Measurements from ENCODE around the gene DYRK1B. TPM values are rescaled to one million over a fixed set of nuclear protein-coding genes. Genes with fewer than 3 reads are reported as not detected.
"Not testable (repeated sequence)": the region's sequence is repeated elsewhere in the genome, so short reads cannot be mapped to it uniquely, and the experiment has no call there.

Gene DYRK1B
- total and polyA plus RNA-seq, 2 donors (not counting 1 experiment from before 2014, with no cell fraction given): 26.1 to 36.6 TPM

DNA sequence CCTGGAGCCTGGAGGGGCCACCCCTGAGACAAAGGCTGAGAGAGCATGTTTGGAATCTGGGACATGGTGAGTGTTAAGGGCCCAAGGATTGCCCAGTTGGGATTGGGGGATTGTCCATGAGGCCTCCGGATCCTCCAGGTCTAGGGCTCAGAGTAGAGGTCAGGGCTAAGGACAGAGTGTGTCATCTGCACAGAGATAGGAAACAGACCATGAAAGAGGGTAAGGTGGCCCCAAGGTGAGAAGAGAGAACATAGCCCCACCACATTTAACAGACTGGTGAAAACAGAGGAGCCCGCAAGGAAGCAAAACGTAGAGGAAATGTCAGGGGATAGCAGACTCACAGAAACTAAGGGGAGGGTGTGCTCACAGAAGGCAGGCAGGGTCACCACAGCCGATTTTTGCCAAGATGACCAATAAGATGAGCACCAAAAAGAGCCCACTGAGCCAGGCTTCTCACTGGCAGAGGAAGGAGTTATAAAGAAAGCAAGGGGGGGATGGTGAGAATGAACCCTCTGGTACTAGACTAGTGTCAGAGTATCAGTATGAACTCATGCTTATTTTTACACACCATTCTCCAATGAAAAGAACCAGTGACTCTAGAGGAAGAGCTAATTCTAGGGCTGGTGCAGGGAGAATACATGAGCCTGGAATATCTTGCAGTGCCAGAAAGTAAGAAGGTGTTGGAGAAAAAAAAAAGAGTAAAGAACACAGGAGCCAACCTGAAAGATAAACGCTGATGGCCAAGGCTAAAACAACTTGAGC is 17.5 kb downstream of the DYRK1B start:
- H3K27ac Mint-ChIP-seq: no peak overlapping the region

DNA sequence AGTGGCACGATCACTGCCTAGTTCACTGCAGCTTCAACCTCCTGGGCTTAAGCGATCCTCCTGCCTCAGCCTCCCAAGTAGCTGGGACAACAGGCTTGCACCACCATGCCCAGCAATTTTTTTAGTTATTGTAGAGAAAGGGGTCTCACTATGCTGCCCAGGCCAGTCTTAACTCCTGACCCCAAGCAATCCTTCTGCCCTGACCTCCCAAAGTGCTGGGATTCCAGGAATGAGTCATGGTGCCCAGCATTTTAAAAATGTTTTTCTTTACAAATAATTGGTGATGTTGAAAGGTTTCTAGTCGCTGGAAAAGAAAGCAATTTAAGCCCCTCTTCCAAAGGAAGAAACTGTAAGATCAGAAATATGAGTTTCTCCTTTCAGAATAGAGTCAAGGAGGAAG is 19.4 kb downstream of the DYRK1B start:
- Histone ChIP-seq H3K27ac (ENCODE audit: low read length in 2 of 2) (no peak overlapping the region), H3K4me3 (ENCODE audit: control extremely low read depth in 1 of 5, extremely low read depth in 1 of 5, insufficient read depth in 1 of 5, low read depth in 2 of 5, low read length in 4 of 5) (no peak overlapping the region), H3K4me1 (ENCODE audit: control insufficient read depth in 2 of 2, insufficient read depth in 2 of 2, low read length in 2 of 2) (peaks cover 11 to 13% of the 10 kb centered on the region in 2 donors), H4K20me1 (ENCODE audit: control insufficient read depth, insufficient read depth, low read length, poor library complexity, severe bottlenecking) (no peaks in the 10 kb centered on the region), H3K4me2 (replicated peaks; ENCODE audit: low read depth, low read length, poor library complexity, severe bottlenecking) (no peak overlapping the region), H3K9me3 (ENCODE audit: control extremely low read depth in 1 of 3, control insufficient read depth in 2 of 3, insufficient read depth in 1 of 3, low read length in 2 of 3) (no peaks in the 10 kb centered on the region), H2AFZ (ENCODE audit: insufficient read depth, low read depth, low read length, poor library complexity, severe bottlenecking) (no peak overlapping the region), H3K27me3 (replicated peaks in 1 of 4; ENCODE audit: control extremely low read depth in 1 of 4, control insufficient read depth in 3 of 4, insufficient read depth in 4 of 4, low read length in 3 of 4) (no peaks in the 10 kb centered on the region), H3K79me2 (ENCODE audit: control insufficient read depth, insufficient read depth, low read length) (peaks cover 18% of the 10 kb centered on the region), H3K36me3 (replicated peaks in 1 of 2; ENCODE audit: control extremely low read depth in 1 of 2, control insufficient read depth in 1 of 2, extremely low read depth in 1 of 2, insufficient read depth in 2 of 2, low read length in 1 of 2) (peaks cover 0 to 2% of the 10 kb centered on the region in 2 experiments), H3K9ac (ENCODE audit: low read length) (no peak overlapping the region)
- no peak overlapping the region for H3K27ac Mint-ChIP-seq
- peaks cover 13% of the 10 kb centered on the region for H3K4me1 Mint-ChIP-seq
- no CpG with 5 or more reads among the region's 3 CpGs for WGBS (ENCODE audit: insufficient coverage)
- no peak for ATAC-seq (ENCODE audit: low read depth)
- H3K9me3 Mint-ChIP-seq (ENCODE audit: insufficient read depth): no peaks in the 10 kb centered on the region
- ChIA-PET CTCF (interaction anchor here (1.0 to 1.1 kb wide), 2 partner anchors 22 to 47 kb away, joined by 3 read pairs; no protein-coding TSS in a partner anchor), POLR2A (no interaction called here)
- no peak overlapping the region for H3K4me3 Mint-ChIP-seq
- no peaks in the 10 kb centered on the region for H3K27me3 Mint-ChIP-seq
- intact Hi-C loops (cut with micrococcal nuclease): no loop called here
- TF ChIP-seq, protein P1, sequence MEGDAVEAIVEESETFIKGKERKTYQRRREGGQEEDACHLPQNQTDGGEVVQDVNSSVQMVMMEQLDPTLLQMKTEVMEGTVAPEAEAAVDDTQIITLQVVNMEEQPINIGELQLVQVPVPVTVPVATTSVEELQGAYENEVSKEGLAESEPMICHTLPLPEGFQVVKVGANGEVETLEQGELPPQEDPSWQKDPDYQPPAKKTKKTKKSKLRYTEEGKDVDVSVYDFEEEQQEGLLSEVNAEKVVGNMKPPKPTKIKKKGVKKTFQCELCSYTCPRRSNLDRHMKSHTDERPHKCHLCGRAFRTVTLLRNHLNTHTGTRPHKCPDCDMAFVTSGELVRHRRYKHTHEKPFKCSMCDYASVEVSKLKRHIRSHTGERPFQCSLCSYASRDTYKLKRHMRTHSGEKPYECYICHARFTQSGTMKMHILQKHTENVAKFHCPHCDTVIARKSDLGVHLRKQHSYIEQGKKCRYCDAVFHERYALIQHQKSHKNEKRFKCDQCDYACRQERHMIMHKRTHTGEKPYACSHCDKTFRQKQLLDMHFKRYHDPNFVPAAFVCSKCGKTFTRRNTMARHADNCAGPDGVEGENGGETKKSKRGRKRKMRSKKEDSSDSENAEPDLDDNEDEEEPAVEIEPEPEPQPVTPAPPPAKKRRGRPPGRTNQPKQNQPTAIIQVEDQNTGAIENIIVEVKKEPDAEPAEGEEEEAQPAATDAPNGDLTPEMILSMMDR (IDR thresholded peaks at IDR 0.05): no peak
- no peak for TF ChIP-seq EZH2 (IDR thresholded peaks at IDR 0.05; ENCODE audit: borderline replicate concordance, insufficient read depth, low read depth, low read length, poor library complexity, severe bottlenecking)
- no peak for DNase-seq

More for the DNA sequence above, 17.5 kb downstream of the DYRK1B start:
- H3K9me3 Mint-ChIP-seq (ENCODE audit: insufficient read depth): no peaks in the 10 kb centered on the region
- Histone ChIP-seq H3K4me3 (ENCODE audit: control extremely low read depth in 1 of 5, extremely low read depth in 1 of 5, insufficient read depth in 1 of 5, low read depth in 2 of 5, low read length in 4 of 5) (no peak overlapping the region), H3K79me2 (ENCODE audit: control insufficient read depth, insufficient read depth, low read length) (peaks cover 25% of the 10 kb centered on the region), H3K4me2 (replicated peaks; ENCODE audit: low read depth, low read length, poor library complexity, severe bottlenecking) (no peak overlapping the region), H3K36me3 (replicated peaks in 1 of 2; ENCODE audit: control extremely low read depth in 1 of 2, control insufficient read depth in 1 of 2, extremely low read depth in 1 of 2, insufficient read depth in 2 of 2, low read length in 1 of 2) (peaks cover 0 to 2% of the 10 kb centered on the region in 2 experiments), H3K4me1 (ENCODE audit: control insufficient read depth in 2 of 2, insufficient read depth in 2 of 2, low read length in 2 of 2) (peaks cover 11 to 13% of the 10 kb centered on the region in 2 donors), H3K9ac (ENCODE audit: low read length) (no peak overlapping the region), H3K27ac (ENCODE audit: low read length in 2 of 2) (no peak overlapping the region), H4K20me1 (ENCODE audit: control insufficient read depth, insufficient read depth, low read length, poor library complexity, severe bottlenecking) (no peaks in the 10 kb centered on the region), H3K27me3 (replicated peaks in 1 of 4; ENCODE audit: control extremely low read depth in 1 of 4, control insufficient read depth in 3 of 4, insufficient read depth in 4 of 4, low read length in 3 of 4) (no peaks in the 10 kb centered on the region), H3K9me3 (ENCODE audit: control extremely low read depth in 1 of 3, control insufficient read depth in 2 of 3, insufficient read depth in 1 of 3, low read length in 2 of 3) (no peaks in the 10 kb centered on the region), H2AFZ (ENCODE audit: insufficient read depth, low read depth, low read length, poor library complexity, severe bottlenecking) (no peak overlapping the region)
- ChIA-PET CTCF (interaction anchor here (0.5 to 1.0 kb wide), 2 partner anchors 11 to 114 kb away, joined by 3 to 4 read pairs; no protein-coding TSS in a partner anchor), POLR2A (no interaction called here)
- H3K4me3 Mint-ChIP-seq: no peak overlapping the region
- intact Hi-C loops (cut with micrococcal nuclease): no loop called here
- TF ChIP-seq, protein P1 (IDR thresholded peaks at IDR 0.05): no peak
- no peak for TF ChIP-seq EZH2 (IDR thresholded peaks at IDR 0.05; ENCODE audit: borderline replicate concordance, insufficient read depth, low read depth, low read length, poor library complexity, severe bottlenecking)
- peaks cover 16% of the 10 kb centered on the region for H3K4me1 Mint-ChIP-seq
- no peaks in the 10 kb centered on the region for H3K27me3 Mint-ChIP-seq
- WGBS (ENCODE audit: insufficient coverage): 91% methylated on average over 4 of the region's 5 CpGs
- DNase-seq (no peak), ATAC-seq (ENCODE audit: low read depth) (no peak)

DNA sequence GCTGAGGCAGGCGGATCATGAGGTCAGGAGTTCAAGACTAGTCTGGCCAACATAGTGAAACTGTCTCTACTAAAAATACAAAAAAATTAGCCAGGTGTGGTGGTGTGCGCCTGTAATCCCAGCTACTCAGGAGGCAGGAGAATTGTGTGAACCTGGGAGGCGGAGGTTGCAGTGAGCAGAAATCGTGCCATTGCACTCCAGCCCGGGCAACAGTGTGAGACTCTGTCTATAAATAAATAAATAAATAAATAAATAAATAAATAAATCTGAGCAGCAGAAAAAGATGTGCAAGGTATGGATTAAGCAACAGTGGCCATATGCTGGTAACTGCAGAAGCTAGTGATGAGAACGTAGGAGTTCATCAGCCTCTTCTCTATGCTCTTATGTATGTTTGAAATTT is 19.9 kb downstream of the DYRK1B start:
- H3K36me3 ChIP-seq (replicated peaks in 1 of 2; ENCODE audit: control extremely low read depth in 1 of 2, control insufficient read depth in 1 of 2, extremely low read depth in 1 of 2, insufficient read depth in 2 of 2, low read length in 1 of 2); H3K27ac Mint-ChIP-seq; H4K20me1 ChIP-seq (ENCODE audit: control insufficient read depth, insufficient read depth, low read length, poor library complexity, severe bottlenecking); H3K4me3 Mint-ChIP-seq; POLR2A ChIA-PET; H3K4me1 Mint-ChIP-seq; H3K9me3 ChIP-seq (ENCODE audit: control extremely low read depth in 1 of 3, control insufficient read depth in 2 of 3, insufficient read depth in 1 of 3, low read length in 2 of 3); DNase-seq; H3K27me3 Mint-ChIP-seq; H3K9ac ChIP-seq (ENCODE audit: low read length); H3K27me3 ChIP-seq (replicated peaks in 1 of 4; ENCODE audit: control extremely low read depth in 1 of 4, control insufficient read depth in 3 of 4, insufficient read depth in 4 of 4, low read length in 3 of 4); H3K4me3 ChIP-seq (ENCODE audit: control extremely low read depth in 1 of 5, extremely low read depth in 1 of 5, insufficient read depth in 1 of 5, low read depth in 2 of 5, low read length in 4 of 5); intact Hi-C loops (cut with micrococcal nuclease); H3K27ac ChIP-seq (ENCODE audit: low read length in 2 of 2); H3K4me2 ChIP-seq (replicated peaks; ENCODE audit: low read depth, low read length, poor library complexity, severe bottlenecking); H2AFZ ChIP-seq (ENCODE audit: insufficient read depth, low read depth, low read length, poor library complexity, severe bottlenecking); H3K9me3 Mint-ChIP-seq (ENCODE audit: insufficient read depth); ATAC-seq (ENCODE audit: low read depth): not testable (repeated sequence)
- Histone ChIP-seq H3K79me2 (ENCODE audit: control insufficient read depth, insufficient read depth, low read length) (peaks cover 13% of the 10 kb centered on the region), H3K4me1 (ENCODE audit: control insufficient read depth in 2 of 2, insufficient read depth in 2 of 2, low read length in 2 of 2) (peaks cover 10 to 11% of the 10 kb centered on the region in 2 donors)
- CTCF ChIA-PET: interaction anchor here (1.0 kb wide), 1 partner anchor 21 kb away, joined by 3 read pairs; no protein-coding TSS in a partner anchor
- WGBS (ENCODE audit: insufficient coverage): no CpG with 5 or more reads among the region's 6 CpGs
